CD1c-positive myeloid dendritic cell (primary cell): ENCODE data around the gene UBR7.
A peak's percentile ranks its signal among the peaks of the same experiment; 100 is the strongest.
"Not testable (repeated sequence)": the region's sequence is repeated elsewhere in the genome, so short reads cannot be mapped to it uniquely, and the experiment has no call there.

ENCODE experiments used
- DNase-seq: peaks from one replicate; pipeline ENCODE4 v3.0.0-alpha.2; 2016; ENCODE audit errors: extremely low spot score

UBR7 gene, protein sequence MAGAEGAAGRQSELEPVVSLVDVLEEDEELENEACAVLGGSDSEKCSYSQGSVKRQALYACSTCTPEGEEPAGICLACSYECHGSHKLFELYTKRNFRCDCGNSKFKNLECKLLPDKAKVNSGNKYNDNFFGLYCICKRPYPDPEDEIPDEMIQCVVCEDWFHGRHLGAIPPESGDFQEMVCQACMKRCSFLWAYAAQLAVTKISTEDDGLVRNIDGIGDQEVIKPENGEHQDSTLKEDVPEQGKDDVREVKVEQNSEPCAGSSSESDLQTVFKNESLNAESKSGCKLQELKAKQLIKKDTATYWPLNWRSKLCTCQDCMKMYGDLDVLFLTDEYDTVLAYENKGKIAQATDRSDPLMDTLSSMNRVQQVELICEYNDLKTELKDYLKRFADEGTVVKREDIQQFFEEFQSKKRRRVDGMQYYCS

GRCh38 chr14:93206793-93207467 is at the start of gene UBR7, which contains the start of gene GON7:
UBR7 (plus strand) TSS chr14:93207256; CDS start chr14:93207292, 36 bp downstream.
GON7 (minus strand) TSS chr14:93207065; CDS start chr14:93207037, 28 bp downstream.
- DNase-seq, result peak; percentile 98

DNA sequence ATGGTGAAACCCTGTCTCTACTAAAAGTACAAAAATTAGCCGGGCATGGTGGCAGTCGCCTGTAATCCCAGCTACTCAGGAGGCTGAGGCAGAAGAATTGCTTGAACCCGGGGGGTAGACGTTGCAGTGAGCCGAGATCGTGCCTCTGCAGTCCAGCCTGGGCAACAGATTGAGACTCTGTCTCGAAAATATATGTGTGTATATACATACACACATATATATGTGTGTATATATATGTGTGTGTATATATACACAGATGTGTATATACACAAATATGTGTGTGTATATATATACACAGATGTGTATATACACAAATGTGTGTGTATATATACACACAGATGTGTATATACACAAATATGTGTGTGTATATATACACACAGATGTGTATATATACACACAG is 48.7 kb upstream of the UBR7 start:
- not testable (repeated sequence) for DNase-seq

DNA sequence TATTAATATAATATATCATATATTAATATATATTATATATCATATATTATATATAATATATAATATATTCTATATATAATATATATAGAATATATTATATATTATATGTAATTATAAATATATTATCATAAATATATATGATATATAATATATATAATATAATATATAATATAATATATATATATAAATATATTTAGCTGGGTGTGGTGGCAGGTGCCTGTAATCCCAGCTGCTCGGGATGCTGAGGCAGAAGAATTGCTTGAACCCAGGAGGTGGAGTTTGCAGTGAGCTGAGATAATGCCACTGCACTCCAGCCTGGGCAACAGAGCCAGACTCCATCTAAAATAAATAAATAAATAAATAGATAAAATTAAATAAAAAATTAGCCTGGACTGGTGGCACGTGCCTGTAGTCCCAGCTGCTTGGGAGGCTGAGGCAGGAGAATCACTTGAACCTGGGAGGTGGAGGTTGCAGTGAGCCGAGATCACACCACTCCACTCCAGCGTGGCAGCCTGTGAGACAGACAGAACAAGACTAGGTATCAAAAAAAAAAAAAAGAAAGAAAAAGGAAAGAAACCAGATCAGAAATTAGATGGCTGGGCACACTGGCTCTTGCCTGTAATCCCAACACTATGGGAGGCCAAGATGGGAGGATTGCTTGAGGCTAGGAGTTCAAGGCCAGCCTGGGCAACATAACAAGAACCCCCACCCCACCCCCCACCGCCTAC is 47.3 kb upstream of the UBR7 start:
- DNase-seq, result not testable (repeated sequence)

GRCh38 chr14:93160353-93160801 is 46.7 kb upstream of the UBR7 start:
- DNase-seq, result peak; percentile 16

DNA sequence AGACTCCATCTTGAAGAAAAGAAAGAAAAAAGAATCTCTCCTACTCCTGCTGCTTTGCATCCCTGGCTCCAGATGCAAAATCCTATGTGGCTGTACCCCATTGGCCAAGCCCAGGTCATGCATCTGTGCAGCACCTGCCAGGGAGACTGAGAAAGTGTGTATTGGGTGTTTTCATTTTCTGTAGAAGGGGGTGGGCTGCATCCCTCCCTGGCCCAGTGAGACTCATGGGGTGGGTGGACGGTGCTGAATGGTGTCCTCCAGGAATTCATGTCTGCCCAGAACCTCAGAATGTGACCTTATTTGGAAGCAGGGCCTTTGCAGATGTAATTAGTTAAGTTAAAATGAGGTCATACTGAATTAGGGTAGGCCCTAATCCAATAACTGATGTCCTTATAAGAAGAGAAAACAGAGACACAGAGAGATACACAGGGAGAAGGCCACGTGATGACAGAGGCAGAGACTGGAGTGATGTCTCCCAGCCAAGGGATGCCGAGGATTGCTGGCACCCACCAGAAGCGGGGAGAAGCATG is 45.6 kb upstream of the UBR7 start:
- DNase-seq, result no peak

DNA sequence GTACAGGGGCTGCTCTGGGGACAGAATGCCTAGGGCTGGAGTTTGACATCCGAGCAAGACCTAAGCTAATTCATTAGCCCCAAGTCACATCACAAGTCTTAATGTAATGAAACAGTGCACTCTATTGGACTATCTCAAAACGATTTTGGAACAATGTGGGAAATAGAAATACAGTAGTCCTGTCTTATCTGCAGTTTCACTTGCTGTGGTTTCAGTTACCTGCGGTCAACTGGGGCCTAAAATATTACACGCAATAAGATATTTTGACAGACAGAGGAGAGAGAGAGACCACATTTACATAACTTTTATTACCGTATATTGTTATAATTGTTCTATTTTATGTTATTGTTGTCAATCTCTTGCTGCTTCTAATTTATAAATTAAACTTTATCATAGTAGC is 43.5 kb upstream of the UBR7 start:
- DNase-seq, result peak; percentile 16

GRCh38 chr14:93165271-93166265 is 41.5 kb upstream of the UBR7 start:
- DNase-seq, result not testable (repeated sequence)

GRCh38 chr14:93168610-93169009 is 38.4 kb upstream of the UBR7 start:
- DNase-seq, result not testable (repeated sequence)

GRCh38 chr14:93169619-93170018 is 37.4 kb upstream of the UBR7 start:
- not testable (repeated sequence) for DNase-seq

DNA sequence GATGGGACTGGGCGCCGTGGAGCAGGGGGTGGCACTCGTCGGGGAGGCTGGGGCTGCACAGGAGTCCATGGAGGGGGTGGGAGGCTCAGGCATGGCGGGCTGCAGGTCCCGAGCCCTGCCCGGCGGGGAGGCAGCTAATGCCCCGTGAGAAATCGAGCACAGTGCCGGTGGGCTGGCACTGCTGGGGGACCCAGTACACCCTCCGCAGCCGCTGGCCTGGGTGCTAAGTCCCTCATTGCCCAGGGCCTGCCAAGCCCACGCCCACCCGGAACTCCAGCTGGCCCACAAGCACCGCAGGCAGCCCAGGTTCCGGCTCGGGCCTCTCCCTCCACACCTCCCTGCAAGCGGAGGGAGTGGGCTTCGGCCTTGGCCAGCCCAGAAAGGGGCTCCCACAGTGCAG is 36.9 kb upstream of the UBR7 start:
- not testable (repeated sequence) for DNase-seq

DNA sequence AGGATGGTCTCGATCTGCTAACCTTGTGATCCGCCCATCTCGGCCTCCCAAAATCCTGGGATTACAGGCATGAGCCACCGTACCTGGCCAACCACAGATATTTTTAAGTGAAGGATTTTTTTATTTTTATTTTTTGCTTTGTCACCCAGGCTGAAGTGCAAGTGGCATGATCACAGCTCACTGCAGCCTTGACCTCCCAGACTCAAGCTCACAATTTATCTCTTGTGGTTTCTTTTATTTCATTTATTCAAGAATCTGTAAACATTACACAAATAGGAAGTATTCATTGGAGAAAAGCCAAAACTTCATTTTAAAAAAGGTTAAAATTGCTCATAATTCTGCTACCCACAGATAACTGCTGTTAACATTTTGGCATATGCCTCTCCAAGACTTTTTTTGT is 35.7 kb upstream of the UBR7 start:
- no peak for DNase-seq

DNA sequence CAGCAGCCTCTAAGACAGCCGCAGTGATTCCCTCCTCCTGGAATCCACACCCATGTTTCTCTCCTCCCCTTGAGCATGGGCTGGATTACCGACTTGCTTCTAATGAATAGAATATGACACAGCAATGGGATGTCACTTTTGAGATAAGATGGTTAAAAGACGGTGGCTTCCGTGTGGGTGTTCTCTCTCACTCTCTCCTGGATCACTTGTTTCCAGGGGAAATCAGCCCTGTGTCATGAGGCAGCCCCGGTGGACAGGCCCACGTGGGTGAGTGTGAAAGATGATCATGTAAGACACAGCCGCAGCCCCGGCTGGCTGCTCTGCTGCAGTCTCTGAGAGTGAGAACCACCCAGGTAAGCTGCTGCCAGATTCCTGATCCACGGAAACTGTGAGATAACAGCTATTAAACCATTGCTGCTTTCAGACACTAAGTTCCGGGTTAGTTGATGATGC is 33.1 kb upstream of the UBR7 start:
- DNase-seq, result no peak

GRCh38 chr14:93174731-93175130 is 32.3 kb upstream of the UBR7 start:
- not testable (repeated sequence) for DNase-seq

- no peak for DNase-seq
Observed at GRCh38 chr14:93175492-93175891, 31.6 kb upstream of the UBR7 start.

GRCh38 chr14:93183596-93184317 is 23.3 kb upstream of the UBR7 start:
- DNase-seq, result no peak

DNA sequence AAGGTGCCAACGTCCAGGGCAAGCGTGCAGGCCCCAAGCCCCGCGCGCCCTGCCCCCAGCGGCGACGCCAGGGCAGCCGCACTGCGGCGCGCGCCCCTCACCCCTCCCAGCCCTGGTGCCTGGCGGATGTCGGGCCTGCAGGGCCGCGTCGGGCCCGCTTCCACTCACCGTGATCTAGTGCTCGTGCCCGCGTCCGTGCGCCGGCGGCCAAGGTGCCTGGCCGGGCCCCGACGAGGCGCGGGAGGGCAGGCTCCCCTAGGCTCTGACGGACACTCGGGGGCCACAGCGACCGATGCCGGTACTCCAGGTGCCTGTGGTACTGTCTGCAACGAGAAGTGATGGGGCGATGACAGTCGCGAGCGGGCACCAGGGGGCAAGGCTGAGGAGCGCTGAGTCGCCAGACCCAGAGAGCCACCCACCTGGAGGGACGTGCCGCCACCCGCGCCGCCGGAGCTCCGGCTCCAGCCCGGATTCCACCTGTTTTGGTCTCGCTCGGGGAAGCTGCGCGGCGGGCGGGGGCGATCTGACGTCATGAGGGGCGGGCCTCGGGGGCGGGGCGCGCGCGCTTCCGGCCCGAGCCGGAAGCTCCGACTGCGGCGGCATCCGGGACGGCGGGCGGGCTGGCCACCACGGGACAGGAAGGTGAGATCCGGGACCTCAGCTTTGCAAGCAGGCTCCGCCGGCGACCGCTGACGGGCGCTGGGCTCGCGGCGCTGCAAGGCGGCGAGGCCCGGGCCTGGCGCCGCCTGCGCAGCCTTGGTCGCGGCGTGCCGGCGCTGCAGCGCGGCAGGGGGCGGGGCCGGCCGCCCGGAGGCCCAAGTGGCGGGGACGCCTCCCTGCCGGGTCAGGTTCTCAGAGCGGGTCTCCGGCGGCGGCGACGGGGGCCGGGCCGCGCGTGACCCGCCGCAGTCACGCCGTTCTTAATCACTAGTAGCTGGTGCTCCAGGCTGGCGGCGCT is 22.4 kb upstream of the UBR7 start, which contains the start of the genes LYSET and MOAP1:
Gene LYSET (plus strand): TSS at position 927 of the 958 bp plus-strand sequence. CDS start 89 bp downstream, outside the sequence.
Gene MOAP1 (minus strand): TSS at position 507 of the 958 bp plus-strand sequence. CDS start 655 bp downstream, outside the sequence.
- peak; percentile 95 for DNase-seq

DNA sequence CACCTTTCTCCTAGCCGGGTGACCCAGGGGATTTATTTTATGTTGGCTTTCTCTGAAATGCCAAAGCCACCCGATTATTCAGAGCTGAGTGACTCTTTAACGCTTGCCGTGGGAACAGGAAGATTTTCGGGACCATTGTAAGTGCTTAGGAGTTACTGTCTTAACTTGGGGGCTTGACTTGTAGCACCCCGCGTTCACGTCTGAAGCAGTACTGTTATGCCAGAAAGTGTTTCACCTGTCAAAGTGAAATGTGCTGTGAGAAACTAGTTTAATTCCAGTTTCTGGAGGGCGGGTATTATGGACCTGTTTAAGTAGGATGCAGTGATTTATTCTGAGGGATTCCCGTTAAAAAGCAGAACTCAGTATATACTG is 21.7 kb upstream of the UBR7 start:
- DNase-seq, result no peak

- peak; percentile 84 for DNase-seq
Observed at GRCh38 chr14:93186466-93186865, 20.6 kb upstream of the UBR7 start.
